IPS-18c (cell line): ENCODE results near the gene PRR20A.
"Not testable (repeated sequence)": the region's sequence is repeated elsewhere in the genome, so short reads cannot be mapped to it uniquely, and the experiment has no call there.

Experiments
- H3K4me3 ChIP-seq: 2 replicates; pipeline ENCODE4 v1.7.0; 2013; ENCODE audit warnings: low read depth, mild to moderate bottlenecking, low read length, moderate library complexity; ENCODE audit not compliant: insufficient read depth
- H3K9me3 ChIP-seq: one replicate; pipeline ENCODE4 v1.6.1; 2013; ENCODE audit warnings: mild to moderate bottlenecking, low read length, moderate library complexity; ENCODE audit not compliant: control insufficient read depth, insufficient read depth

PRR20A gene

GRCh38 chr13:57140235-57140968 is at the start of gene PRR20A:
PRR20A (plus strand) TSS chr13:57140918; CDS start chr13:57141305, 387 bp downstream.
- not testable (repeated sequence) for H3K9me3 ChIP-seq, H3K4me3 ChIP-seq

GRCh38 chr13:57114945-57115344 is 25.8 kb upstream of the PRR20A start:
- H3K9me3 ChIP-seq, result peaks cover 2% of the 10 kb centered on the region

GRCh38 chr13:57123681-57124080 is 17.0 kb upstream of the PRR20A start:
- Histone ChIP-seq H3K4me3 (no peak overlapping the region), H3K9me3 (no peaks in the 10 kb centered on the region)

More at GRCh38 chr13:57114945-57115344, 25.8 kb upstream of the PRR20A start:
- no peak overlapping the region for H3K4me3 ChIP-seq

GRCh38 chr13:57128909-57129308 is 11.8 kb upstream of the PRR20A start:
- Histone ChIP-seq H3K4me3 (no peak overlapping the region), H3K9me3 (no peaks in the 10 kb centered on the region)

- no peak overlapping the region for H3K4me3 ChIP-seq
- H3K9me3 ChIP-seq, result no peaks in the 10 kb centered on the region
Measured at GRCh38 chr13:57136093-57136492, 4.6 kb upstream of the PRR20A start.

- H3K9me3 ChIP-seq, result no peaks in the 10 kb centered on the region
- H3K4me3 ChIP-seq, result no peak overlapping the region
Measured at GRCh38 chr13:57137585-57137984, 3.1 kb upstream of the PRR20A start.

GRCh38 chr13:57138988-57139387 is 1.7 kb upstream of the PRR20A start:
- Histone ChIP-seq H3K9me3 (no peaks in the 10 kb centered on the region), H3K4me3 (no peak overlapping the region)

- H3K4me3 ChIP-seq, result not testable (repeated sequence)
Measured at GRCh38 chr13:57139781-57140180, 937 bp upstream of the PRR20A start.

GRCh38 chr13:57147188-57147587 is 6.5 kb downstream of the PRR20A start, which contains the start of gene PRR20B:
PRR20B (plus strand) TSS chr13:57147488; CDS start chr13:57147875, 387 bp downstream.
- H3K4me3 ChIP-seq, H3K9me3 ChIP-seq: not testable (repeated sequence)

More at GRCh38 chr13:57139781-57140180, 937 bp upstream of the PRR20A start:
- not testable (repeated sequence) for H3K9me3 ChIP-seq

GRCh38 chr13:57148106-57148505 is 7.4 kb downstream of the PRR20A start:
- H3K9me3 ChIP-seq, H3K4me3 ChIP-seq: not testable (repeated sequence)

- not testable (repeated sequence) for H3K9me3 ChIP-seq, H3K4me3 ChIP-seq
Measured at GRCh38 chr13:57153761-57154160, 13.0 kb downstream of the PRR20A start, which contains the start of gene PRR20C. PRR20C (plus strand) TSS chr13:57154061; CDS start chr13:57154448, 387 bp downstream.

- H3K4me3 ChIP-seq, H3K9me3 ChIP-seq: not testable (repeated sequence)
Measured at GRCh38 chr13:57160332-57160731, 19.6 kb downstream of the PRR20A start, which contains the start of gene PRR20D. PRR20D (plus strand) TSS chr13:57160632; CDS start chr13:57161019, 387 bp downstream.

GRCh38 chr13:57166897-57167296 is 26.2 kb downstream of the PRR20A start, which contains the start of gene PRR20E:
PRR20E (plus strand) TSS chr13:57167197; CDS start chr13:57167584, 387 bp downstream.
- not testable (repeated sequence) for H3K9me3 ChIP-seq, H3K4me3 ChIP-seq

- H3K4me3 ChIP-seq, result no peak overlapping the region
- H3K9me3 ChIP-seq, result no peaks in the 10 kb centered on the region
Measured at GRCh38 chr13:57191667-57192066, 50.9 kb downstream of the PRR20A start.
